SKM-1 (cell line): ENCODE data around the gene NDUFB2.
"Not testable (repeated sequence)": the region's sequence is repeated elsewhere in the genome, so short reads cannot be mapped to it uniquely, and the experiment has no call there.

Experiments
- DNase-seq: peaks from one replicate; lab custom pipeline; 2025; ENCODE audit not compliant: unreplicated experiment; lab: John Stamatoyannopoulos, UW

Gene NDUFB2

DNA sequence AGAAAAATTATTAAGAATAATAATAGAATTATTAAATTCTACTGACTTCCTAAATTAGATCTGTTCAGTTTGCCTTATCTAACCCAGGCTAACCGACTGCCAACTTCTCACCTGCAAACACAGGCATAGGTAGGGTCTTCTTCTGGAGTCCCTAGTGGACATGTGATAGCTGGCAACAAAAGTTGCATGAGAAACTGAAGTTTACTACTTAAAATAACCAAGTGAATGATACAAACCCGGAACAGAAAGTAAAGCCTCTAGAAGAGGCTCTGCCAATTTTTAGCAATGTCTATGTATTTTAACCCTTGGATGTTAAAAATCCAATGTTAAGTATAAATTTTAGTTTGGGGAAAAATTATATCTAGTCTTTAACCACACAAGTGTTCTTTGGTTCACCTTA is 37.6 kb downstream of the NDUFB2 start:
- no peak for DNase-seq

DNA sequence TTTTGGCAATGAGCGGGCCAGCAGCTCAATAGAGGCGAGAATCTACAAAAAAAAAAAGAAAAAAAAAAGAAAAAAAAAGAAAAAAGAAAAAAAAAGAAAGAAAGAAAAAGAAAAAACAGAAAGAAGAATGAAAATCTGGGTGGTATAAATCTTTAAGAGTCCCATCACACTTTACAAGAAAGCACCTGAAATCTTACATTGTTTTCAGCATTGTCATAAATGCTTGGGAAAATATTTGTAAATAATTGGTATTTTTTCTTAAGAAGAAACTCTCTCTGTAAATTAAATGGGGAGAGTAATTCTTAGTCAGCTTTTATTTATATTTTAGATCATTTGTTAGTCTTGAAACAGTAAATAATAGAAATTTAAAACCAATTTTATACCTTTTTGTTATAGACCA is 38.2 kb downstream of the NDUFB2 start:
- DNase-seq = no peak

DNA sequence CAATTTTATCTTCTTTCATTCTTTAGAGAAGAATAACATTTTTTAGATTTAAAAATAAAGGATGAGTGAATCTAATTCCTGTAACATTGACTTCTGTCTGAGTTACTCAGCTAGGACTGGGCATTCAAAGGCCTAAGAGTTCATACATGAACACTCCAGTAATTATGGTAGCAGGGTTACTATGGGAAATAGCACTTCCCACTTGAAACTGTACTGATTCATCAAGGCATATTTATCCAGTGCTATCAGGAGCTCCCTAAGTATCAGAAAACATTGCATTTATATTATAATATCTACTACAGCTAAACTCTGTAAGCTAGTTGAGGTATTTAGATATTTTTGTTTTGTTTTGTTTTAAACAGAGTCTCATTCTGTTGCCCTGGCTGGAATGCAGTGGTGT is 41.8 kb downstream of the NDUFB2 start:
- DNase-seq = no peak

DNA sequence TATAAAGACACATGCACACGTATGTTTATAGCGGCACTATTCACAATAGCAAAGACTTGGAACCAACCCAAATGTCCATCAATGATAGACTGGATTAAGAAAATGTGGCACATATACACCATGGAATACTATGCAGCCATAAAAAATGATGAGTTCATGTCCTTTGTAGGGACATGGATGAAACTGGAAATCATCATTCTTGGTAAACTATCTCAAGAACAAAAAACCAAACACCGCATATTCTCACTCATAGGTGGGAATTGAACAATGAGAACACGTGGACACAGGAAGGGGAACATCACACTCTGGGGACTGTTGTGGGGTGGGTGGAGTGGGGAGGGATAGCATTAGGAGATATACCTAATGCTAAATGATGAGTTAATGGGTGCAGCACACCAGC is 46.7 kb downstream of the NDUFB2 start:
- not testable (repeated sequence) for DNase-seq

DNA sequence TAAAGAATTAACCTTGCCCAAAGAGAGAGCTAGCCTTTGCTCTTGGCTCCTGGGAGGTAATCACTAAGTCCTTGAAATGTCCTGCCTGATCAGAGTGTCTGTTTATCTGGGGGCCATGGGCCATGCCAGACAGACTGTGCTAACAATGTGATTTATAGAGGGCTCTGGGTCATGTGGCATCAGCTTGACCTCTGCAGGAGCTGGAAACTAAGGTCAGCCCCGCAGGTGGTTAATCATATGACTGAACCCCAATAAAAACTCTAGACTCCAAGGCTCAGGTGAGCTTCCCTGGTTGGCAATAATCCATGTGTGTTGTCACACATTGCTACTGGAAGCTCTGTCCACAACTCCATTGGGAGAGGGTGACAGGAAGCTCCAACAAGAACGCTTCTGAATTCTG is 47.5 kb downstream of the NDUFB2 start:
- no peak for DNase-seq

DNA sequence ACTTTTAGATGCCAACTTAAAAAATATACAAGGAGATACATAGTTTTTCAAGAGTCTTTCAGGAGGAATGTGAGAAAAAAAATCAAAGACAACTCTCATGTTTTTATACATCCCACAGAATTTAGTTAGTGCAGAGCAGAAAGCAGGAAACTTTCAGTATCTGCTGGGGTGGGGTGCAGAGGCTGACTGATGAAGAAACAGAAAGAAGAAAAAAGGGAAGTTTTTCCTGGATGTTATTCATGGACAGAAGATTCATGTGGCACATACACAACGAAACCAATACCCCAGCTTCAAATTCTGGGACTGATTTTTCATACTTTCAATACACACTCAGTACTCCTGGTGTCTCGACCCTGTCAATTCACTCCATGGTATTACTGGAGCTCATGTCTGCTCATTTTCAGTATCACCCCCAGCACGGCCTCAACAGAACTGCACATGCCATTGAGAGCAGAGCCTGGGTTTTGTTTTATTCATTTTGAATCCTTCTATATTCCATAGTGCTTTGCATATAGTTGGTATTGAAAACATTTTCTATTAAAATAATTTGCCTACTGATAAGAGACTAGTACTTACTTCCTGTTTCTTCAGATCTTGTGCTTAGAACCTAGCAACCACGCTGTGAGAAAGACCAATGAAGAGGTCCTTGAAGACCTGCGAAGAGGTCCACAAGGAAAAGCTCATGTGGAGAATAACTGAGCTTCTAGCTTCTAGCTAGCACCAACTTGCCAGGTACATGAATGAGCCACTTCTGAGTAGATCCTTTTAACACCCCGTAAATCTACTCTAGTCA is 49.0 kb downstream of the NDUFB2 start:
- DNase-seq = peak; percentile 2

DNA sequence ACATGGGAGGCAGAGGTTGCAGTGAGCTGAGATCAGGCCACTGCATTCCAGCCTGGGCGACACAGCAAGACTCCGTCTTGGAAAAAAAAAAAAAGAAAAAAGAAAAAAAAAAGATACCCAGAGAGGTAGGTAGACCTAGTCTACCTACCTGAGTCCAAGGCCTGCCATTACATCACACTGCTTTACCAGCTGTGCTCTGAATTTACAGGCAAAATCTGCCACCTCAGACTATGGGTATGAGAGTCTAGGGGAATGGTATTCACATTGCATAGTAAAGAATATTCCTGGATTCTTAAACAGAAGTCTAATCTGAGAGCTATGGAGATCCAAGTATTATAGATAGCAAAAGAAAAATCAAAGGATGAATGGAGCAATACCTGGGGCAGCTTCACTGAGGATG is 50.2 kb downstream of the NDUFB2 start:
- no peak for DNase-seq

DNA sequence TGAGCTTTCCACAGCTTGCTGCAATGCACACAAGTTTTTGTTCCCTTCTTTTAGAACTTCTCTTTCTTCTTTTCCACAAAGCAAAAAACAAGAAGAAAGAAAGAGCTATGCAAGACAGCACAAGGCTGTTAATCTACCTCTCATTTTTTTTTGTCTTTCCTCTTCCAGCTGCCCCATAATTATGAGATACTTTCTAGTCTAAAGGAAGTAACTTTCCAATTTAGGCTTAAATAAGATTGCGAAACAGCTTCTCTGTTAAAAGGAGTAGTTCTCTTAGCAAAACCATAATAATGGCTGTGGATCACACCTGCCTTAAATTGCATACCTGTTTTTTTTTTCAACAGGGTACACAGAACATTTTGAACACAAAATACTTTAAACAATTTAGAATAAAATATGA is 56.0 kb downstream of the NDUFB2 start:
- peak; percentile 59 for DNase-seq

DNA sequence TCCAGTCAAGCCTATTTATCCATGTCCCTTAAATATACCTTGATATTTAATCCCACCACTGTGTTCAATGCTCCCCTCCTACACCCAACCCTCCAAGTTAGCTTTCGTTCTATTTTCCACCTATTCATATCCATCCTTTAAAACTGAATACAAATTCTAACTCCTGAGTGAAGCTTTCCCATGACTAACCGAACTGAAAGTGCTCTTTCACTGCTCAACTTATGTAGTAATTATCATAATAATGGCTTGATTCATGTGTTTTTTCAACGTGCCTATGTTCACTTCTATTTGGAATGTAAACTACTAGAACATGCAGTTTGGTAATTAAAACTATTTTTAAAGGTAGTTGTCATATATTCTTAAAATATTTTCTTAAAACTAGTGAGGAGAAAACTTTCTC is 58.0 kb downstream of the NDUFB2 start:
- no peak for DNase-seq
